ENCODE data around the gene PTPN1. TPM values are rescaled to one million over a fixed set of nuclear protein-coding genes. Genes with fewer than 3 reads are reported as not detected.

Gene PTPN1
- polyA plus RNA-seq, 1 experiment = 16.2 TPM

- TF ChIP-seq, protein P1, sequence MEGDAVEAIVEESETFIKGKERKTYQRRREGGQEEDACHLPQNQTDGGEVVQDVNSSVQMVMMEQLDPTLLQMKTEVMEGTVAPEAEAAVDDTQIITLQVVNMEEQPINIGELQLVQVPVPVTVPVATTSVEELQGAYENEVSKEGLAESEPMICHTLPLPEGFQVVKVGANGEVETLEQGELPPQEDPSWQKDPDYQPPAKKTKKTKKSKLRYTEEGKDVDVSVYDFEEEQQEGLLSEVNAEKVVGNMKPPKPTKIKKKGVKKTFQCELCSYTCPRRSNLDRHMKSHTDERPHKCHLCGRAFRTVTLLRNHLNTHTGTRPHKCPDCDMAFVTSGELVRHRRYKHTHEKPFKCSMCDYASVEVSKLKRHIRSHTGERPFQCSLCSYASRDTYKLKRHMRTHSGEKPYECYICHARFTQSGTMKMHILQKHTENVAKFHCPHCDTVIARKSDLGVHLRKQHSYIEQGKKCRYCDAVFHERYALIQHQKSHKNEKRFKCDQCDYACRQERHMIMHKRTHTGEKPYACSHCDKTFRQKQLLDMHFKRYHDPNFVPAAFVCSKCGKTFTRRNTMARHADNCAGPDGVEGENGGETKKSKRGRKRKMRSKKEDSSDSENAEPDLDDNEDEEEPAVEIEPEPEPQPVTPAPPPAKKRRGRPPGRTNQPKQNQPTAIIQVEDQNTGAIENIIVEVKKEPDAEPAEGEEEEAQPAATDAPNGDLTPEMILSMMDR (IDR thresholded peaks at IDR 0.05; ENCODE audit: insufficient read depth, low read depth, low read length) = no peak
- no peaks in the 10 kb centered on the region for H3K27me3 ChIP-seq (ENCODE audit: control insufficient read depth, insufficient read depth, low read length)
- no peak overlapping the region for H3K4me3 ChIP-seq (ENCODE audit: low read depth, low read length)
- no peak for DNase-seq (ENCODE audit: low read depth)
- no peaks in the 10 kb centered on the region for H3K36me3 ChIP-seq (ENCODE audit: control insufficient read depth, insufficient read depth, low read length)
- ChIA-PET CTCF (interaction anchor here (0.6 to 1.9 kb wide), 5 partner anchors 11 to 224 kb away, joined by 3 to 5 read pairs (median 3); partner anchors contain the start of gene PTPN1), POLR2A (no interaction called here)
These were observed 18.1 kb upstream of the PTPN1 start for GRCh38 chr20:50491926-50492634.

DNA sequence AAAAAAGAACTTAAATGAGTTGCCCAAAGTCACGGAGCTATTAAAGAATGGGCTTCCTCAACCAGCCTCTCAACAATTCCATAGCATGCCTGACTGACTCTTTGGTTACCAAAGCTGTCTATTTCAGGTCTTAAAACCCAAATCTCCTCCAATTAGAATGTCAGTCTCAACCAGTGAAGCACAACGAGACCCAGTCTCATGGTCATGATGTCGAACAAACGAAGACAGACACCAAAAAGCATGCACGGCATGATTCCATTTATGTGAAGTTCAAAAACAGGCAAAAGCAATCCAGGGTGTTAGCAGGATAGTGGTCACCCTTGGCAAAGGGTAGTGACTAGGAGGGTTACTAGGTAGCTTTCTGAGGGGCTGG, 16.3 kb upstream of the PTPN1 start:
- TF ChIP-seq, protein P1 (IDR thresholded peaks at IDR 0.05; ENCODE audit: insufficient read depth, low read depth, low read length) = no peak
- ChIA-PET CTCF (no interaction called here), POLR2A (no interaction called here)
- H3K36me3 ChIP-seq (ENCODE audit: control insufficient read depth, insufficient read depth, low read length) = no peaks in the 10 kb centered on the region
- no peak for DNase-seq (ENCODE audit: low read depth)
- H3K27me3 ChIP-seq (ENCODE audit: control insufficient read depth, insufficient read depth, low read length) = no peaks in the 10 kb centered on the region
- H3K4me3 ChIP-seq (ENCODE audit: low read depth, low read length) = no peak overlapping the region

GRCh38 chr20:50494428-50494827, 15.8 kb upstream of the PTPN1 start:
- ChIA-PET POLR2A (no interaction called here), CTCF (no interaction called here)
- DNase-seq (ENCODE audit: low read depth) = no peak
- H3K4me3 ChIP-seq (ENCODE audit: low read depth, low read length) = no peak overlapping the region
- H3K36me3 ChIP-seq (ENCODE audit: control insufficient read depth, insufficient read depth, low read length) = no peaks in the 10 kb centered on the region
- TF ChIP-seq, protein P1 (IDR thresholded peaks at IDR 0.05; ENCODE audit: insufficient read depth, low read depth, low read length) = no peak
- no peaks in the 10 kb centered on the region for H3K27me3 ChIP-seq (ENCODE audit: control insufficient read depth, insufficient read depth, low read length)

- TF ChIP-seq, protein P1 (IDR thresholded peaks at IDR 0.05; ENCODE audit: insufficient read depth, low read depth, low read length) = no peak
- H3K36me3 ChIP-seq (ENCODE audit: control insufficient read depth, insufficient read depth, low read length) = no peaks in the 10 kb centered on the region
- no peak for DNase-seq (ENCODE audit: low read depth)
- ChIA-PET POLR2A (no interaction called here), CTCF (interaction anchor here (0.9 to 1.0 kb wide), 2 partner anchors 80 to 247 kb away, joined by 3 to 4 read pairs; no protein-coding TSS in a partner anchor)
- H3K27me3 ChIP-seq (ENCODE audit: control insufficient read depth, insufficient read depth, low read length) = no peaks in the 10 kb centered on the region
- no peak overlapping the region for H3K4me3 ChIP-seq (ENCODE audit: low read depth, low read length)
These were observed 13.3 kb upstream of the PTPN1 start for GRCh38 chr20:50496773-50497385.

DNA sequence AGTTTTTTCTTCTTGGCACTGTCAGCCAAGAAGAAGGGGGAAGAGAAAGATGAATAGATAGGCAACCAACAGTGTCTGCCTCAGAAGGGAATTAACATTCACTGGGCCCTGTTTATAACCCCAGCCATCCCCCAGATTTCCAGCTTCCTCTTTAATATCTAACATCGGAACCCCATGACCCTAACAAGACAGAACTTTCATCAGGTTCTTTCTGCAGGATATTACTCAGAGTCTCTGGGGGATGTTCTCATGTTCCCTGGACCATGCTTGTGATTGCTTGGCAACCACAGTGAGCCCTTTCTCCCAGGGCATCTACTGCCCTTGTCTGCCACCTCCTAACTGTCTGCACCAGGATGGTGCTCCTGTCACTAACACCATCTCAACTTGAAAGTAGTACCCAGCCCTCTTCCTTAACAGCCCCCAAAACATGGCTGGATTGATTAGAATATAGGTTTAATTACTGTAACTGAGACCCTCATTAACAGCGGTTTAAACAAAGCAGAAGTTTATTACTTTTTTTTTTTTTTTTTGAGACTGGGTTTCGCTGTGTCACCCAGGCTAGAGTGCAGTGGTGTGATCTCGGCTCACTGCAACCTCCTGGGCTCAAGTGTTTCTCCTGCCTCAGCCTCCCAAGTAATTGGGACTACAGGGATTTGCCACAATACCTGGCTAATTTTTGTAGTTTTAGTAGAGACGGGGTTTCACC, 12.0 kb upstream of the PTPN1 start:
- DNase-seq (ENCODE audit: low read depth) = no peak
- no peaks in the 10 kb centered on the region for H3K27me3 ChIP-seq (ENCODE audit: control insufficient read depth, insufficient read depth, low read length)
- ChIA-PET POLR2A (no interaction called here), CTCF (interaction anchor here (0.8 to 1.0 kb wide), 4 partner anchors 34 to 251 kb away, joined by 3 to 5 read pairs (median 4); no protein-coding TSS in a partner anchor)
- TF ChIP-seq, protein P1 (IDR thresholded peaks at IDR 0.05; ENCODE audit: insufficient read depth, low read depth, low read length) = no peak
- H3K4me3 ChIP-seq (ENCODE audit: low read depth, low read length) = no peak overlapping the region
- no peaks in the 10 kb centered on the region for H3K36me3 ChIP-seq (ENCODE audit: control insufficient read depth, insufficient read depth, low read length)
